Activated B cell treated with CpG ODN at 0.5 μM for 24 hours (primary cell): ENCODE measurements around the gene CARS2. TPM values are rescaled to one million over a fixed set of nuclear protein-coding genes. Genes with fewer than 3 reads are reported as not detected.
A peak's percentile ranks its signal among the peaks of the same experiment; 100 is the strongest.

Experiments used
- ATAC-seq: fragments of 200-7000 bp; cut with Tn5 transposase; one replicate; pipeline ENCODE4 v1.10.0; 2021; ENCODE audit warnings: low read depth, mild to moderate bottlenecking, moderate library complexity
- CTCF ChIA-PET: fragments of 350-600 bp; sonication (Branson Sonifier 250); formaldehyde crosslinking; loops from one replicate; lab custom pipeline; 2021; ENCODE audit warnings: antibody characterized with exemption; lab: Charles Lee
- POLR2A ChIA-PET: fragments of 350-600 bp; sonication (Branson Sonifier 250); formaldehyde crosslinking; loops from one replicate; lab custom pipeline; 2021; ENCODE audit warnings: antibody characterized with exemption; lab: Charles Lee
- DNase-seq: peaks from one replicate; pipeline ENCODE4 v3.0.0; 2022
- H3K27ac Mint-ChIP-seq: one replicate; pipeline ENCODE4 v1.8.0; 2020; ENCODE audit warnings: mixed read lengths
- H3K27me3 Mint-ChIP-seq: one replicate; pipeline ENCODE4 v1.8.0; 2021; ENCODE audit warnings: mixed read lengths
- H3K36me3 Mint-ChIP-seq: one replicate; pipeline ENCODE4 v1.8.0; 2021; ENCODE audit warnings: low read depth, mixed read lengths
- H3K4me1 Mint-ChIP-seq: one replicate; pipeline ENCODE4 v1.8.0; 2021; ENCODE audit warnings: mixed read lengths
- H3K4me3 Mint-ChIP-seq: one replicate; pipeline ENCODE4 v1.8.0; 2020; ENCODE audit warnings: mild to moderate bottlenecking, mixed read lengths
- H3K9me3 Mint-ChIP-seq: one replicate; pipeline ENCODE4 v1.8.0; 2020; ENCODE audit warnings: mixed read lengths
- CTCF ChIP-seq: fragments of 200-600 bp; IDR thresholded peaks from one replicate; pipeline ENCODE4 v1.8.0; 2022; ENCODE audit warnings: antibody characterized with exemption, mild to moderate bottlenecking
- intact Hi-C: fragments of 100-400 bp; cut with micrococcal nuclease; formaldehyde crosslinking; loops from one replicate; pipeline ENCODE4 v1.15.1; 2024
- total RNA-seq: library from RNA; stranded (reverse); gene quantifications from 2 replicates; pipeline ENCODE4 v1.2.3, GENCODE V29; 2022

CARS2 gene
- total RNA-seq, 1 donor from 2014 or later: 115 TPM

- no peaks in the 10 kb centered on the region for H3K9me3 Mint-ChIP-seq
- peaks cover 52% of the 10 kb centered on the region for H3K36me3 Mint-ChIP-seq
- peak overlapping the region; percentile 18 for H3K27ac Mint-ChIP-seq
- intact Hi-C loops: no loop called here
- POLR2A ChIA-PET: interaction anchor here (0.5 to 1.2 kb wide), 3 partner anchors 28 to 82 kb away, joined by 3 to 4 read pairs (median 3); no protein-coding TSS in a partner anchor
- TF ChIP-seq CTCF: no peak
- peaks cover 57% of the 10 kb centered on the region for H3K4me1 Mint-ChIP-seq
- CTCF ChIA-PET: interaction anchor here (1.1 to 1.6 kb wide), 3 partner anchors 51 to 192 kb away, joined by 3 to 5 read pairs (median 4); no protein-coding TSS in a partner anchor
- H3K4me3 Mint-ChIP-seq: no peak overlapping the region
- DNase-seq: no peak
- no peaks in the 10 kb centered on the region for H3K27me3 Mint-ChIP-seq
- no peak for ATAC-seq
These were observed 57.6 kb downstream of the CARS2 start for GRCh38 chr13:110648146-110648819.

GRCh38 chr13:110647365-110647737 is 58.6 kb downstream of the CARS2 start:
- no peak for TF ChIP-seq CTCF
- DNase-seq (no peak), ATAC-seq (no peak)
- Mint-ChIP-seq H3K27ac (no peak overlapping the region), H3K36me3 (peaks cover 59% of the 10 kb centered on the region), H3K4me3 (no peak overlapping the region), H3K9me3 (no peaks in the 10 kb centered on the region), H3K27me3 (no peaks in the 10 kb centered on the region), H3K4me1 (peaks cover 48% of the 10 kb centered on the region)
- ChIA-PET CTCF (interaction anchor here (1.2 to 3.7 kb wide), 2 partner anchors 10 to 52 kb away, joined by 3 to 11 read pairs; no protein-coding TSS in a partner anchor), POLR2A (interaction anchor here (0.8 to 1.2 kb wide), 2 partner anchors 10 to 29 kb away, joined by 3 read pairs; no protein-coding TSS in a partner anchor)
- intact Hi-C loops: no loop called here

GRCh38 chr13:110646442-110647364 is 59.2 kb downstream of the CARS2 start:
- no peak for DNase-seq
- intact Hi-C loops: no loop called here
- POLR2A ChIA-PET: interaction anchor here (1.2 to 2.6 kb wide), 2 partner anchors 11 to 30 kb away, joined by 3 to 20 read pairs; no protein-coding TSS in a partner anchor
- H3K27me3 Mint-ChIP-seq: no peaks in the 10 kb centered on the region
- peaks cover 42% of the 10 kb centered on the region for H3K4me1 Mint-ChIP-seq
- H3K9me3 Mint-ChIP-seq: no peaks in the 10 kb centered on the region
- H3K4me3 Mint-ChIP-seq: no peak overlapping the region
- CTCF ChIA-PET: interaction anchor here (1.1 to 3.7 kb wide), 4 partner anchors 11 to 191 kb away, joined by 6 to 18 read pairs (median 14); no protein-coding TSS in a partner anchor
- no peak for TF ChIP-seq CTCF
- no peak overlapping the region for H3K27ac Mint-ChIP-seq
- peaks cover 61% of the 10 kb centered on the region for H3K36me3 Mint-ChIP-seq
- ATAC-seq: no peak

- ChIA-PET POLR2A (interaction anchor here (1.2 to 2.7 kb wide), 4 partner anchors 31 to 190 kb away, joined by 3 to 28 read pairs (median 12); partner anchors contain the start of gene ING1), CTCF (interaction anchor here (1.1 to 3.7 kb wide), 14 partner anchors 12 to 270 kb away, joined by 5 to 18 read pairs (median 8); partner anchors contain the start of genes ANKRD10 and ING1)
- DNase-seq (no peak), ATAC-seq (no peak)
- Mint-ChIP-seq H3K36me3 (peaks cover 67% of the 10 kb centered on the region), H3K4me1 (peaks cover 33% of the 10 kb centered on the region), H3K27ac (no peak overlapping the region), H3K4me3 (no peak overlapping the region), H3K27me3 (no peaks in the 10 kb centered on the region), H3K9me3 (no peaks in the 10 kb centered on the region)
- intact Hi-C loops: loop anchor here (1.0 to 2.0 kb wide), 5 partner anchors 61 to 280 kb away; partner anchors contain the start of gene CARS2
- TF ChIP-seq CTCF: no peak
These were observed 60.2 kb downstream of the CARS2 start for GRCh38 chr13:110645750-110646149.
